Measurements from ENCODE around the gene CYTH2. TPM values are rescaled to one million over a fixed set of nuclear protein-coding genes. Genes with fewer than 3 reads are reported as not detected.

Gene CYTH2
- total and polyA plus RNA-seq, 2 of the 8 experiments (the other 6 are each of a cell fraction or from before 2014, with no cell fraction given) = 43.7 to 71.4 TPM

GRCh38 chr19:48478339-48479256, 9.4 kb downstream of the CYTH2 start (continued):
- TF ChIP-seq CHD7 (IDR thresholded peaks at IDR 0.05; ENCODE audit: insufficient replicate concordance, low read length) = no peak
